Hepatic stellate cell (primary cell): Measurements from ENCODE around the gene MAD1L1.

Source experiments
- DNase-seq: peaks from one replicate; pipeline ENCODE4 v3.0.0; 2011; ENCODE audit warnings: low spot score

Gene MAD1L1

DNA sequence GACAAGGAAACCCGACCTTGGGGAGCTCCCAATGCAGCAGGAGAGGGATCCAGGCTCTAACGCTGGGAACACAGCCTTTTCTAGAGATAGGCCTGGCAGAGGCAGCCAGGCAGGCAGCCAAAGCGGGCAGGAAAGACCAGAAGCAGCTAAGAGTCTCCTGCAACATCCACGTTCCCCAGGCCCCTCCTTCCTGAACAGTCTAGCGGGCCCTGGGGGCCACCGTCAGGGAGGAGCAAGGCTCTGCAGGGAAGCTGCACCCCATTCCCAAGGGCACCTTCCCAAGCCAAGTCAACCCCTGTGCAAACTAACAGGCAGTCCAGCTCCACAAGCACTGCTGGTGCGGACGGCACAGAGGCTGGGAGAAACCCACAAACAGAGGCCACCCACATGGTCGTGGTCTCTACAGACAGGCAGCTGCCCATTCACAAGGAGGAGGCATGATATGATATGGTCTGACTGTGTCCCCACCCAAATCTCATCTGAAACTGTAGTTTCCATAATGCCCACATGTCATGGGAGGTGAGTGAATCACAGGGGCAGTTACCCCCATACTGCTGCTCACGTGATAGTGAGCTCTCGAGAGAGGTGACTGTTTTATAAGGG lies 115.7 kb downstream of the MAD1L1 start:
- DNase-seq, result peak; percentile 24

DNA sequence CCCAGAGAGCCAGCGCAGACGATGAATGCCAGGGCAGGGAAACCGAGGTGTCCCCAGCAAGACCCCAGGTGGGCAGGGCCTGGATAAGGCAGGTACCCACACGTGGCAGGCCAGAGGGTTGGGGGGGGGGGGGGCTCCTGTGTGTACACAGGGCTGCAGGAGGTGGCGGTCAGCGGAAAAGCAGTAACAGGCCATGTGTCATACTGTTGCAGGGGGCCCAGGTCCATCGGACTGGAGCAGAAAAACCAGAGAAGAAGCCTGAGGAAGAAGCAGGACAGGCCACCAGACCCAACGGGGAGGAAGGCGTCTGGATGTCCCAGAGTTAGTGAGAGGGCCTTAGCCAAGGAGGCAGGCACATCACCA lies 116.3 kb downstream of the MAD1L1 start:
- DNase-seq, result no peak

DNA sequence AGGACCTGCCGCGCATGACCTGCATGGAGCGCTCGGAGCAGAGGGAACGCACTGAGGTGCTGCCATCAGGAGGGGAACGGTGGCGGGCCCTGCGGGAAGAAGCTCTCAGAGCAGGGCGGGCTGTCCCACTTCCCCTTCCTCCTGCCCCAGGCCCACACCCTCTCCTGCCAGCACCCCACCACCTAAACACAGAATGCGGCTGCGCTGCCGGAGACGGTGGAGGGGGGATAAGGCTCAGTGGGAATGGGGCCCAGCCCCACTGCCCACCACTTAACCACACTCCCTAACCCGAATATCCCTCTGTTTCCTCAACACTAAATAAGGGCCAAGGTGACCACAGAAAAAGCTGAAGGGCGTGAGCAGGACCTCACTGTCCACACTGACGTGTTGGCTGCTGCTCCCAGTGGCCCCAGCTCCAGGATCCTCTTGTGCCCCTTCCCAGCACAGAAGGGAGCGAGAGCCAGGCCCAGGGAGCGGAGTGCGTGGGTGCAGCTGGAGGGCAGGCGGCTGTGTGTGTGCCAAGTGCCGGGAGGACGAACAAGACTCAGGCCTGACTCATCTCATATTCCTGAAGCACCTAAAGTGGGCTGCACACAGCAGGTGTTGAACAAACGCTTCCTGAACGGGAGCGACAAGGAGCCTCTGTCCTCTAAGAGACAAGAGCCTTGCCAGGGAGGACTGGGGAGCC lies 116.8 kb downstream of the MAD1L1 start:
- no peak for DNase-seq

DNA sequence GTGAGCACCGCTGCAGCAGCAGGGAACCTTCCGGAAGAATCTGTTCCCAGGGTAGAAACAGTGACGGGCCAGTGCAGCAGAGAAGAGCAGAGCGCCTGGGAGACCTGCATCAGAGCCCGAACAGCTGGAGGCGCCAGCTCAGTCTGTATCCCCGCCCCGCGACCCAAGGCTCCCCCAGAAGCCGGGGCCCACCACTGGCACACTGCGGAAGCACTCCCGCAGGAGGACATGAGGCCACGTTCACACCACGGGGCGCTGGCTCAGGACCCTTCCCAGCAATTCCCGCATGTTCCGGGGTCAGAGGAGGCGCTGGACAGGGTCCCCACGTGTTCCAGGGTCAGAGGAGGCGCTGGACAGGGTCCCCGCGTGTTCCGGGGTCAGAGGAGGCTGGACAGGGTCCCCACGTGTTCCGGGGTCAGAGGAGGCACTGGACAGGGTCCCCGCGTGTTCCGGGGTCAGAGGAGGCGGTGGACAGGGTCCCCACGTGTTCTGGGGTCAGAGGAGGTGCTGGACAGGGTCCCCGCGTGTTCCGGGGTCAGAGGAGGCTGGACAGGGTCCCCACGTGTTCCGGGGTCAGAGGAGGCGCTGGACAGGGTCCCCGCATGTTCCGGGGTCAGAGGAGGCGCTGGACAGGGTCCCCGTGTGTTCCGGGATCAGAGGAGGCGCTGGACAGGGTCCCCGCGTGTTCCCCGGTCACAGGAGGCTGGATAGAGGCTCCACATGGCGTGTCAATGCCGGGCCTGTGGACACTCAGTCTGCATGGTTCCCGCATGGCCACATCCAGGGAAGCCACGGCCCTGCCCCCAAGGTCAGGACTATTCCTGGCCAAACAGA lies 117.6 kb downstream of the MAD1L1 start:
- DNase-seq, result no peak

DNA sequence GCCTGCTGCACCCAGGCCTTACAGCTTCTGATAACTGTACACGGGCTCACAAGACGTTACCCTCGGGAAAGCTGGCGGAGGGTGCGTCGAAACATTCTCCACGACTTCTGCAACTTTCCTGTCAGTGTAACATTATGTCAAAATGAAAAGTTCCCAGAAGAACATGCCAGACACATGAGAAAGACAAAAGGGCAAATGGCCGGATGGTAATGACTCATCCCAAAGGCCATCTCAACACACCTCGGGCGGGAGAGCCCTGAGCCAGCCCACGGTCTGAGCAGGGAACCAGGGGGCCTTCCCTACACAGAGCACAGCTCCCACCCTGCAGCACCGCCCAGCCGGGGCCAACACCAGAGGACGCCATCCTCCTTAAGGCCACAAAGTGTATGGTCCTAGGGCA lies 118.7 kb downstream of the MAD1L1 start:
- peak; percentile 91 for DNase-seq

DNA sequence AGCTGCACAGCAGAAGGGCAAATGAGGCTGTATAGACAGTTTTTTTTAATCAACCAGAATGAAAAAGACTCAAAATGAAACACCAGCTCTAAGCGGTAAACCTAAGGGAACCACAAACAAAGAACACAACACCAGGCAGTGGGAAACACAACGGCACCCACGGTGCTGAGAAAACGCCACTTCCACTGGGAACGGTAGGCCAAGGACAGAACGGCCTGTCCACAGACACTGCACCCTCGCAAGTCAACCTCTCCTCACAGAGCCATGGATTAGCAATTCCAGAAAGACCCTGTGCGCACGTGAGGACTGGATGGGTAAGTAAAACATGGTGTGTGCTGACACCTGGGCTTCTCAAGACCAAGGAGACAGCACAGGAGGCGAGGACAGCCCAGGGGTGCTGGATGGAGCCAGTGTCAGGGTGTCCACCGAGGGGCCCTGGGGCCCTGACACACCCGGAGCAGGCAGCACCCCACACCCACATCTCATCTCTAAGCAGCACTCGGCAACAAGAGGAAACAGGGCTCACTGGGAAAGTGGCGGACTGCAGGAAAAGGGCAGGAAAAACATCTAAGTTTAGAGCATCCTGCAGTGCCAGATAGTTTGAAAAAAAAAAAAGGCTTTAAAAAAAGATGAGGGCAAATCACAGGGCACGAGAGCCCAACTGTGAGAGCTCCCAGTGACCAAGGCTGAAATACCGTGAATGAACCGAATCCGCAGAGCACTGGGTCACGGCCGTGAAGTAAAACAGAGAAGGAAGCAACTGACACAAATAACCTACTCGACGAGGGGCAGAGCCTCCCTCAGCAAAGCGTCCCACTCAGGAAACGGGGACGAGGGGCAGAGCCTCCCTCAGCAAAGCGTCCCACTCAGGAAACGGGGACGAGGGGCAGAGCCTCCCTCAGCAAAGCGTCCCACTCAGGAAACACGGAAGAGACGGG lies 120.2 kb downstream of the MAD1L1 start:
- no peak for DNase-seq

DNA sequence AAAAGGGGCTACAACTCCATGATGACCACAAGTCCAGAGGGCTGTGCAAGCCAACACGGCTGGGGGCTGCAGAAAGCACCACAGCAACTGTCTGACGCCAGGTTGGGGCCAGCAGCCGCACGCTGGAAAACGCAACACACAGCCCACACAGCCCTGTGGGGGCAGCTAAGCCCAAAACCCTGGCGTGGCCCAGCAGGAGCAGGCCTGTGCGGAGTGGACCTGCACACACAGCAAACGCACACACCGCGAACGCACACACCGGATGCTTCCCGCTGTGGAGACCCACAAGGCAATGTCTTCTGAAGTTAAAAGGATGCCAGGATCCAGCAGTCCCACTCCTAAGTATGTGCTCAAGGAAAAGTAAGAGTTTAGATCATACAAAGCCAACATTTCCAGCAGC lies 121.2 kb downstream of the MAD1L1 start:
- no peak for DNase-seq

DNA sequence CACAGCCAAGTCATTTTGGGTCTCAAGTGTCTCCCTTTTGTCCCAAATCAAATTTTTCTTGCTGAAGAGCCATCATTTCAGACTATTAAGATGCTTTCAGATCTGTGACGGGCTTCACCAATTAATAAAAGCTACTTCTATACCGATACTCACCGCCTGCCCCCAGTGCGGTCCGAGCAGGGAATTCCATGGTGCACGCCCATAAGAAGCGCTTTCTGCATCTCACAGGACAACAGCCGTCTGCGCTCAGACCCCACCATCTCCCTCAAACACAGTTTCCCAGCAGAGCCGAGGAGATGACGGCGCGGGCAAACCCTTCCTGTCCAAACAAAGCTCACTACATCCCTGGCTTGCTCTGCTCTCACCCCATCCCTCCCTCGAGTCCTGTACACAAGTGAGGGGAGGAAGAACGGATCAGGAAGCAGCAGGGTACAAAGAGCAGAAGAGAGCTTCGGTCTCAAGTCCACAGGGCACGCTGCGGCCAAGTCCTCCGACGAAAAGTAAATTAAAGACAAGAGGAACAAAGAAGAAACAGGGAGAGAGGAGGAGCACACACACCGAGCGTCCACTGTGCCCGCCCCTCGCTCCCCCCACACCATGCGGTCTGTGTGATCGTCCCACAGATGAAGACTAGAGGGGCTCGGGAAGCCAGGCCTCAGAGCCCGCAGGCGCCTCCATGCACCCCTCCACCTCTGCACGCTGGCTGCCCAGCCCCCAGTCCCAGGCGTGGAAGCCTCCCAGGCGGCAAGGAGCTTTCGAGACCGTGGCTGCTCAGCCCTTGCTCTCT lies 121.9 kb downstream of the MAD1L1 start:
- no peak for DNase-seq

DNA sequence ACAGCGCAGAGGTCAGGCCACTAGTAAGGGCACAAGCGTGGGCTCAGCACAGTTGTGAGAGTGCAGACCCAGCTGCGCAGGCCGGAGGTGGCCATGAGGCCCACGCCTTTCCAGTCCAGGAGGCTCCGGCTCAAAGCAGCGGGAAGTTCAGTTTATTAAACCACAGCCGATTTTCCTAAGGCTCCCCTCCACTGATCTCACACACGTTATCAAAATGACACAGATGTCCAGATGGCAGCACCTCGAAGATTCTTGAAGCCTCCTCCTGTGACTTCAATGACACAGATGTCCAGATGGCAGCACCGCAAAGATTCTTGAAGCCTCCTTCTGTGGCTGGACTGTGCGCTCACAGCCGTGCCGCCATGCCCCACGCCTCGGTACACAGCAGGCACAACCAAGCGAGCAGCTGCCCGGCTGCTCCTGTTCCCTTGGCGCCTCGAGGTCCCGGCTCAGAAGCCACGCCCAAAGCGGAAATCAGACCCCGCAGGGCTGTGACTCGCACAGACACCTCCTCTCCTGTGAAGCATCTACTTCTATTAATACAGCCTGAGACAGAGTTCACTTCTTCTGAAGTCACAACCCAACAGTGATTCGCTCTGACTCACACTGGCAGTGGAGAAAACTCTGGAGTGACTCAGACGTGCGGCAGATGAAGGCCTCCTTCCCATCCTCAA lies 122.7 kb downstream of the MAD1L1 start:
- peak; percentile 95 for DNase-seq

DNA sequence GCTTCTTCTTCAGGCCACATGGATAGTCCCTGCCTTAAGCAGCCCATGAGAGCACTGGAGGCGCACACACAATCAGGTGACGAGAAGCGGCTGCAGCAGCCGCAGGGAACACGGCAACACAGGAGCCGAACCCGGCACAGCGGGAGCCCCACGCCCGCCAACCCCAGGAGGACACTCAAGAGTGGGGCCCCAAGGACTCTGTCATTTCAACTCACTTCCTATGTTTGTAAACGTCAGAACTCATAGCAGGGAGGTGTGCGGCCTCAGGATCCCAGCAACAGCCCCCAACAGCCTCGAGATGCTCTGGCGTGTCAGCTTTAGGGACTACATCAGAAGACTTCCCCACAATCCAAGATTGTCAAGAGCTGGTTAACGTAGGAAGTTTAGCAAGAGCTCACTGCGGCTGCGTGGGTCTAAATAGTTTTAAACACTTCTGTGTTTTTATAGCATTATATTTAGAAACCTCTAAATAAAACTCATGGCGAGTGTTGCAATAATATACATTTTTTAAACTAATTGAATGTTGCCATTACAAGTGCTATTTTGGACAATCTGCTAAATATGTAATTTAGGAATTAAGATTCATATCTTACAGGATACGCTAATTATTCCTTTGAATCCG lies 123.4 kb downstream of the MAD1L1 start:
- no peak for DNase-seq

DNA sequence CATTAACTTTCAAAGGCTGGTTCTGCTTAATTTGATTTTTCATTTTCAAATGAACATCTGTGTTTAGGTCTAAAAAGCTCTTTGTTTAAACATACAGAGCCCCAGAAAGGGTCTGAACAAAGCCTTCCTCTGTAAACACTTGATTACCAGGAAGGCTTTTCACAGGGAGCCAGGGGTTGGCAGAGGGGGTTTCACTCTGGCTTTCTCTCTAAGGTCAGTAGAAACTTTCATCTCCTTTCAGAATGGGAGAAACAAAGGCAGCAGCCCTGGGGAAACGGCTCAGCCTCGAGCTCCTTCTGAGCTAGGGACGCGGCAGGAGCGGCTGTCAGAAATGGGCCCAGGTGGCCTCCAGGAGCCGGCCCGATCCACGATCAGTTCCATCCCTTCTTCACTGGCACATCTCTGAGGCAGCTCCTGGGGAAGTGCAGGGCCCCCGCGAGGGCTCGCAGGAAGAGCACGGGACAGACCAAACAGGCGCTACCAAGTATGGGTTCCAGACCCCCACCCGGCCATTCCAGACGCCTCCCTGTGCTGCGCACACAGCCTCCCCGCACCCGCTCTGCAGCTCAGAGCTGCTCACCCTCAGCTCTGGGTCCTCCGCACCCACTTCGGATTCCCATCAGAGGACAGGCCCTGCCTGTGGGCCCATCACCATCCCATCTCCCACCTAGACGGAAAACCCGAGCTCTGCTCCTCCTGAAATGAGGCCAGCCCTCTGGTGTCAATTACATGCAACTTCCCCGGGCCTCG lies 124.1 kb downstream of the MAD1L1 start:
- no peak for DNase-seq

DNA sequence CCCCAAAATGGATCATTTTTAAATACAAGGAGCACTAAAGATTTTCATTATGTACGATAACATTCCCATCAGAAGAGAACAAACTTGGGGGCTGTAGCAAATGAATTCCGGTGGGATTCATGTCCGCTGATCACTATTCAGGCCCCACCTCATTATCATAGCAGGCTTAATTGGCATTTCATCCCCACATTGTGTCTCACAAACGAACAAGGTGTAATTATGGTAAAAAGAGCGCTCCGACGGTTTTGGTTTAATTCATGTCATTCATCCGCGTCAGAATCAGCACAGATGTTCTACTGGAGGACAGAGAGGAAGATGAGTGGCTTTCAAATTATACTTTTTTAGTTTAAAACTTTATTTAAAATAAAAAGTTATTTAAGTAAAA lies 124.7 kb downstream of the MAD1L1 start:
- DNase-seq, result no peak

DNA sequence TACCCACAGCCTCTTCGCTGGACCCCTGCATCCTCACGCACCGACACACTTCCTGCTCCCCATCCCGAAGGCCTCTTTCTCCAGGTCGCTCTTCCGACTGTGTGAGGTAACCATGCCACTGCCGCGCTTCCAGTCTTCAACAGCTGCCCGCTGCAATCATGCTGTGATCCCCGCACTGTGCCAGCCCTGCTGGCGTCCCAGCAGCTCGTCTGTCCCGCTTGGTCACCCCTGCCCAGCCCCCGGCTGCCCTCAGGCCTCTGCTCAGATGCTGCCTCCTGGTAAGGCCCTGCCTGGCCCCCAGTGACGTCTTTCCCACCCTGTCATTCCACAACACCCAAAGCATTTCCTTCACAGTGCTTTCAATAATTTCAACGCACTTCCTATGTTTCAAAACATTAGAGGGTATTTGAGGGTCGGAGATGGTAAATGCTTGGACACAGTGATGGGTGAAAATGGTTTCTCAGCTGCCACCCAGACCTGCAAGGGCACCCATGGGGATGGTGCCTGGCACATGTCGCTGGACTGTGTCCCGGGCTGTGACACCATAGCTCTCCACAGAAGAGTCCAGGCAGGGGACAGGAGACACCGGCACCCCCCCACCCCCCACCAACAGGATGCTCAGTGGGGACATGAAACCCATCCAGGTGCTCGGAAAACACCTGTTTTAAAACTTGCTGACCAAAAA lies 125.2 kb downstream of the MAD1L1 start:
- no peak for DNase-seq

DNA sequence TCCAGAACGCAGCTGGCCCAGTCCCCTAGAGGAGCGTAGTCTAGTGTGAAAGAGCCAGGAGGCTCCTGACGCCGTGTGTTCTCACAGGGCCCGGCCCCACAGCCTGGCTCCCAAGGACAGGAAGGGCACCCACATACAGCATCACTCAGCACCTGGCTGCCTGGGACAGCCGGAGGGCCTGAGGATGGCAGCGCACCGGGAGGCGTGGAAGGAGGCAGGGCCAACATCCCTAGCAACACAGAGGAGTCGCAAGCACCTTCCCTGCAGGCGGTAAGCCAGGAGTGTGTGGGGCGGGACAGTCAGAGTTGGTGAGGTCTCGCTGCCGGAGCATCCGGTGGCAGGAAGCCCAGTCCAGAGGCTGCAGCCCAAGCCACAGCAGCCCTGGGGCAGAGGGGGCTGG lies 125.8 kb downstream of the MAD1L1 start:
- DNase-seq, result no peak

DNA sequence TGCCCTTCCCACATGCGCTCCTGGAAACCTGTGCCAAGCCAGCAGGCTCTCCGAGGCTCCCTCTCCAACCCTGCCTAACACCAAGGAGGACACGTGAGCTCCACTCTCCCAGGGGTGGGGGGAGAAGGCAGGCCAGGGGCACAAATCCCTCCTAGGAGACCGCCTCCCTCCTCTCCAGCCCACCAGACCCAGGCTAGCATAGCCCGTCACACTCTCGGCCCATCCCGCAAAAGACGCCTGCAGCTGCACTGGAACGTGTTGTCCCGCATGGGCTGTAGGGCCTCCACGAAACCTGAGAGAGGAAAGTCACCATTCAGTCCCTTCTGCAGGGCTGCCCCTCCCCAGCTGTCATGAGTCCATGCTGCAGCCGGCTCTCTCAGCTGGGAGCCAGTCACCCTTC lies 126.3 kb downstream of the MAD1L1 start:
- no peak for DNase-seq

DNA sequence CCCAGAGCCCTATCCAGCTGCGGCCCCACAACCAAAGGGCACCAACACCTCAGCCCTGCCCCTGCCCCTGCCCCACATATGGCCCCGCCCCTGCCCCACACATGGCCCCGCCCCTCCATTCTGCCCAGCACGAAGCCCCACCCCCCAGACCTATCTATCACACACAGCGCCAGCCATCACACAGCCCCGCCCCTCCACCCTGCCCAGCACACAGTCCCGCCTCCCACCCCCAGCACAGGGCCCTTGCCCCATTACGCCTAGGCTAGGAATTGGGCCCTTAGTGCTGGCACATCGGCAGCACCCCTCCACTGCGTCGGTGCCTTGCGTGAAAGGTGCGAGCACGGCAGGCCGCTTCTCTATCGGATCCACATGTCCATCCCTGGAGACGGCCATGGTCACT lies 126.8 kb downstream of the MAD1L1 start:
- no peak for DNase-seq

DNA sequence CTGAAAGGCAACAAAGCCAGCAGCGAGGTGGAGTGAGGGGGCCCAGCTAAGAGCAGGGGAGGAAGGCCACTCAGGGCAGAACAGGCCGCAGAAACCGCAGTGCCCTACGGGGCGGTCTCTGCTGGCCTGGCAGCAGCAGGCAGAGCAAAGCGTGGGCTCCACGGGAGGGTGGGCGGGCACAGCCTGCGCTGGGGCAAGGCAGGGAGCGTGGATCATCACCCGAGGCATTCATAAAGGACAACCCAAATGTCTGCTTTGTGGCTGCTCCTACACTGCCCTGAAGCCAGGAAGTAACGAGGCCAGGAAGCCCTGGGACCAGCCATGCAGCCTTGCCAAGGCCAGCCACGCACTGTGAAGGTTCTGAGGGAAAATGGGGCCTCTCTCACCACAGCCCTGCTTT lies 127.5 kb downstream of the MAD1L1 start:
- no peak for DNase-seq

DNA sequence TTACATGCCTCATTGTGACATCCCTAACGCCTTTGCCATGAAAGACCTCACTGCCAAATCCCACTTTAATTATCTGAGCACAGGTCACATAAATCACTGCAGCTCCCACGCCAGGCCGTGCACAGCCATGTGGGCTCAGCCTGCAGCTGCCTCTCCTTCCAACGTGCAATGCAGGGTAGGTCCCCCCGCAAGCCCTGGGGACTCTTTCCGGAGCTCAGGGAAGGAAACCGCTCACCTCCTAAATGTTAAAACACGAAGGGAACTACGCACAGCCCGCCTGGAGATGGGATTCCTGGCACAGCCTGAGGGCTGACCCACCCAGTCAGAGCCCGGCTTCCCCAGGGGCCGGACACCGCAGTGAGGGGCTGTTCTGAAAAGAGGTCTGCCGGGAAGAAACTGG lies 128.0 kb downstream of the MAD1L1 start:
- DNase-seq, result no peak

DNA sequence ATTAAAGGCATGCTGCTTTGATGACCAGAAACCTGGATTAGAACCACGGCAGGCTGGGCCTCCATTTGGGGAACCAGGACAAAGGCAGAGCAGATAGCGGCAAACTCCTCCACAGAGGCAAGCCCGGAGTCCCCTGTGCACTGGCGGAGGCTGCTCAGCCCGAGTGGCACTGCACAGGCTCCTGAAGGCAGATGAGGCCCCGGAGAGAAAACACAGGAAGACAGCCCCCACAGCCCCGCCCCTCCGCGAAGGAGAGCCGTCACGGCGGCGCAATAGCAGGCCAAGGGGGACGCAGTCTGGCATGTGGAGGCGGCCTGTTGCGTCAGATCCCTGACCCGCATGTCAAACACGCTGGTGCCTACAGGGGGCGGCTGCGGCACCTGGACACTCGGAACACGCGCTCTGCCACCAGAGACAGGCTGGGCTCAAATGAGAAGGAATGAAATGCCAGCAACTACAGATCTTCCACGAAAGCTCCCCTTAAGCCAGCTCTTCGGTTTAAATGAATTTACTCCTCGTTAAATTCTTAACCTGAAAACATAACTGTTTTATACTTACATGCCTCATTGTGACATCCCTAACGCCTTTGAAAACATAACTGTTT lies 128.5 kb downstream of the MAD1L1 start:
- peak; percentile 99 for DNase-seq
